GM21367 (cell line): Measurements from ENCODE around the gene CTBP1.

Experiments
- ATAC-seq: cut with Tn5 transposase; IDR thresholded peaks from one replicate; pipeline ENCODE4 v1.9.1; 2021; ENCODE audit not compliant: unreplicated experiment

The CTBP1 gene

DNA sequence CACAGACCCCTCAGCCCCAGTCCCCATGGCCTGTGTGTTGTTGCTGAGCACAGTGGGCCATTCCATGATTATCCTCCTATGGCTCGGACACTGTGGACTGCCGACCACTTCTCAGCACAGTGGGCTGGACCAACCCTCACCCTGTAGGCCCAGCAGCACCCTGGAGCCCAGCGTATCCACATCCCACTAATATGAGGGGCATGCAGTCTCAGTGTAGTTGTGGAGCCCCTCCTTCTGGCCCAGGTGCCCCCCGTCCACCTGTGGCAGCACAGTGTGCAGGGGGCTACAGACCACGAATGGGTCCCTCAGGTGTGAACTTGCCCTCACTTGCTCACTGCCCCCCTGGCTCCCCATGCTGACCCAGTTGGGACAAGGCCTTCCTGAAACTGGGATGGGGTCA is 84.5 kb downstream of the CTBP1 start:
- ATAC-seq = no peak

- ATAC-seq = no peak
Measured at GRCh38 chr4:1164040-1164439, 84.9 kb downstream of the CTBP1 start.
